ENCODE data around the gene COX8A.

COX8A gene

GRCh38 chr11:64017945-64018224 lies 43.5 kb downstream of the COX8A start:
- DNase-seq (ENCODE audit: low read depth, low spot score) = no peak
- no peak overlapping the region for H3K27ac ChIP-seq

- H3K27ac ChIP-seq = no peak overlapping the region
- no peak for DNase-seq (ENCODE audit: low read depth, low spot score)
These were observed 43.9 kb downstream of the COX8A start for GRCh38 chr11:64018310-64018709.

- no peak for DNase-seq (ENCODE audit: low read depth, low spot score)
- H3K27ac ChIP-seq = no peak overlapping the region
These were observed 45.0 kb downstream of the COX8A start for GRCh38 chr11:64019106-64020037.

GRCh38 chr11:64020976-64021756 lies 46.7 kb downstream of the COX8A start:
- DNase-seq (ENCODE audit: low read depth, low spot score) = no peak
- no peak overlapping the region for H3K27ac ChIP-seq

- no peak for DNase-seq (ENCODE audit: low read depth, low spot score)
- no peak overlapping the region for H3K27ac ChIP-seq
These were observed 47.3 kb downstream of the COX8A start for GRCh38 chr11:64021757-64022093.

GRCh38 chr11:64022125-64022784 lies 47.8 kb downstream of the COX8A start:
- H3K27ac ChIP-seq = no peak overlapping the region
- no peak for DNase-seq (ENCODE audit: low read depth, low spot score)

GRCh38 chr11:64023712-64024710 lies 49.6 kb downstream of the COX8A start:
- DNase-seq (ENCODE audit: low read depth, low spot score) = no peak
- H3K27ac ChIP-seq = no peak overlapping the region

- no peak overlapping the region for H3K27ac ChIP-seq
- DNase-seq (ENCODE audit: low read depth, low spot score) = no peak
These were observed 50.8 kb downstream of the COX8A start for GRCh38 chr11:64025205-64025604.

All from epithelial cell of prostate (primary cell).